ENCODE results near the gene CRYBG2. TPM values are rescaled to one million over a fixed set of nuclear protein-coding genes. Genes with fewer than 3 reads are reported as not detected.

Gene CRYBG2
- total and polyA plus RNA-seq, 10 donors = 0.87 to 3.4 (median 1.2) TPM; not detected in 5

- 12 to 20% (median 18%) methylated on average over 14 to 16 of the region's 16 CpGs for WGBS, 5 donors
- Histone ChIP-seq H3K27ac (peak overlapping the region in 6 of 8 donors; percentile 17 to 92 (median 87)), H3K4me3 (peak overlapping the region in 5 of 8 donors; percentile 4 to 85 (median 72)), H3K27me3 (replicated peaks in 1 of 7) (no peaks in the 10 kb centered on the region), H3K4me1 (peaks cover 24 to 71% (median 51%) of the 10 kb centered on the region in 6 donors), H3K36me3 (peaks cover 0 to 58% (median 7%) of the 10 kb centered on the region in 6 donors), H3K9me3 (no peaks in the 10 kb centered on the region)
- TF ChIP-seq POLR2A (IDR thresholded peaks at IDR 0.05) = no peak
- TF ChIP-seq POLR2AphosphoS5 (IDR thresholded peaks at IDR 0.05) = peak in 2 of 3 donors; percentile 71 to 87
- TF ChIP-seq CTCF (IDR thresholded peaks at IDR 0.05 in 8 of 11, conservative IDR thresholded peaks at IDR 0.05 in 3 of 11) = peak; percentile 90 to 99 (median 96)
- intact Hi-C loops (cut with DNase I; ENCODE audit: low total_unique reads) = loop anchor here (2.0 kb wide), 1 partner anchor 37 kb away; no protein-coding TSS in a partner anchor
- peak; percentile 98 for DNase-seq
Observed at GRCh38 chr1:26321315-26322041, 32.5 kb downstream of the CRYBG2 start.

- Histone ChIP-seq H3K36me3 (peaks cover 0 to 58% (median 7%) of the 10 kb centered on the region in 6 donors), H3K9me3 (no peaks in the 10 kb centered on the region), H3K4me3 (peak overlapping the region in 6 of 8 donors; percentile 14 to 85 (median 65)), H3K27ac (peak overlapping the region in 7 of 8 donors; percentile 17 to 92 (median 87)), H3K27me3 (replicated peaks in 1 of 7) (no peaks in the 10 kb centered on the region), H3K4me1 (peaks cover 26 to 77% (median 57%) of the 10 kb centered on the region in 6 donors)
- TF ChIP-seq POLR2A (IDR thresholded peaks at IDR 0.05) (no peak), POLR2AphosphoS5 (IDR thresholded peaks at IDR 0.05) (peak in 1 of 3 donors; percentile 42), CTCF (IDR thresholded peaks at IDR 0.05 in 8 of 11, conservative IDR thresholded peaks at IDR 0.05 in 3 of 11) (no peak)
- WGBS, 5 donors = 50 to 84% (median 55%) methylated on average over 2 of the region's 2 CpGs
- intact Hi-C loops (cut with DNase I; ENCODE audit: low total_unique reads) = loop anchor here (2.0 kb wide), 1 partner anchor 36 kb away; no protein-coding TSS in a partner anchor
- no peak for DNase-seq
Observed at GRCh38 chr1:26320896-26321295, 33.0 kb downstream of the CRYBG2 start.

GRCh38 chr1:26318338-26319064, 35.4 kb downstream of the CRYBG2 start:
- peaks cover 0 to 37% (median 7%) of the 10 kb centered on the region in 6 donors for H3K36me3 ChIP-seq
- peak overlapping the region; percentile 57 to 92 (median 84) for H3K27ac ChIP-seq
- 37 to 52% (median 43%) methylated on average over 8 to 9 of the region's 9 CpGs for WGBS, 5 donors
- no peaks in the 10 kb centered on the region for H3K27me3 ChIP-seq (replicated peaks in 1 of 7)
- no peak for TF ChIP-seq POLR2A (IDR thresholded peaks at IDR 0.05)
- no peak for TF ChIP-seq CTCF (IDR thresholded peaks at IDR 0.05 in 8 of 11, conservative IDR thresholded peaks at IDR 0.05 in 3 of 11)
- peak in 2 of 3 donors; percentile 65 to 77 for TF ChIP-seq POLR2AphosphoS5 (IDR thresholded peaks at IDR 0.05)
- intact Hi-C loops (cut with DNase I; ENCODE audit: low total_unique reads) = no loop called here
- H3K4me1 ChIP-seq = peaks cover 34 to 99% (median 81%) of the 10 kb centered on the region in 6 donors
- peak overlapping the region; percentile 52 to 85 (median 64) for H3K4me3 ChIP-seq
- H3K9me3 ChIP-seq = no peaks in the 10 kb centered on the region
- peak; percentile 85 for DNase-seq

Measured in spleen (tissue), 11 donors.